ENCODE measurements around the gene SCYL1. TPM values are rescaled to one million over a fixed set of nuclear protein-coding genes. Genes with fewer than 3 reads are reported as not detected.
A peak's percentile ranks its signal among the peaks of the same experiment; 100 is the strongest.

The SCYL1 gene
- total RNA-seq, 1 donor from 2014 or later = 61.2 TPM

DNA sequence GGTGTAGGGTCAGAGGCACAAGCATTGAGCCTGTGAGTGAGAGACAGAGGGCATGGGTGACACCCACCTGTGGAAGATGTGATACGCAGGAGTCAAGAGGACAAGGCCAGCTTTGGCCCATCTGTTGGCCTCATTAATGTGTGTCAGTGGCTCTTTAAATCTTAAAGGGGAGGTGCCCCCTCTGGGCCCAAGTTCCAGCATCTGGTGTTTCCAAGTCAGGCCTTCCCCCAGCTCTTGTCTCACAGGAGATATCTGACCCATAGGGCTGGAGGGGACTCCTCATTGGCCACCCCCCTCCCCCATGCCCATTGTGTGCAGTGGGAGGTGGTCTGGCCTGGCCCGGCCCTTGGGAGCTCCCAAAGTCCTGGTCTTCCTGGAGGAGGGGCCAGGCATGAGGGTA lies 61.8 kb downstream of the SCYL1 start:
- peak overlapping the region; percentile 41 for H3K27ac ChIP-seq
- intact Hi-C loops (cut with DNase I) = no loop called here
- TF ChIP-seq, protein P1, sequence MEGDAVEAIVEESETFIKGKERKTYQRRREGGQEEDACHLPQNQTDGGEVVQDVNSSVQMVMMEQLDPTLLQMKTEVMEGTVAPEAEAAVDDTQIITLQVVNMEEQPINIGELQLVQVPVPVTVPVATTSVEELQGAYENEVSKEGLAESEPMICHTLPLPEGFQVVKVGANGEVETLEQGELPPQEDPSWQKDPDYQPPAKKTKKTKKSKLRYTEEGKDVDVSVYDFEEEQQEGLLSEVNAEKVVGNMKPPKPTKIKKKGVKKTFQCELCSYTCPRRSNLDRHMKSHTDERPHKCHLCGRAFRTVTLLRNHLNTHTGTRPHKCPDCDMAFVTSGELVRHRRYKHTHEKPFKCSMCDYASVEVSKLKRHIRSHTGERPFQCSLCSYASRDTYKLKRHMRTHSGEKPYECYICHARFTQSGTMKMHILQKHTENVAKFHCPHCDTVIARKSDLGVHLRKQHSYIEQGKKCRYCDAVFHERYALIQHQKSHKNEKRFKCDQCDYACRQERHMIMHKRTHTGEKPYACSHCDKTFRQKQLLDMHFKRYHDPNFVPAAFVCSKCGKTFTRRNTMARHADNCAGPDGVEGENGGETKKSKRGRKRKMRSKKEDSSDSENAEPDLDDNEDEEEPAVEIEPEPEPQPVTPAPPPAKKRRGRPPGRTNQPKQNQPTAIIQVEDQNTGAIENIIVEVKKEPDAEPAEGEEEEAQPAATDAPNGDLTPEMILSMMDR (IDR thresholded peaks at IDR 0.05) = no peak
- no peaks in the 10 kb centered on the region for H3K27me3 ChIP-seq (ENCODE audit: low read depth)
- H3K36me3 ChIP-seq = peaks cover 64% of the 10 kb centered on the region
- ATAC-seq (no peak), DNase-seq (no peak)
- H3K4me1 ChIP-seq = peaks cover 34% of the 10 kb centered on the region
- H3K4me3 ChIP-seq = peak overlapping the region; percentile 19
- H3K9me3 ChIP-seq = no peaks in the 10 kb centered on the region

Other genes starting within 250 kb of the SCYL1 start
- 17.0 TPM for gene CDC42EP2, start 210.2 kb upstream of the SCYL1 start, total RNA-seq
- 45.8 TPM for gene DPF2, start 191.2 kb upstream of the SCYL1 start, total RNA-seq
- 0.18 TPM for gene TIGD3, start 170.3 kb upstream of the SCYL1 start, total RNA-seq
- gene SLC25A45, start 142.4 kb upstream of the SCYL1 start, total RNA-seq = 13.0 TPM
- 22.6 TPM for gene FRMD8, start 138.4 kb upstream of the SCYL1 start, total RNA-seq
- 980 TPM for gene NEAT1, start 102.3 kb upstream of the SCYL1 start, total RNA-seq
- 11,612 TPM for gene MALAT1, start 26.0 kb upstream of the SCYL1 start, total RNA-seq
- gene LTBP3, start 33.3 kb downstream of the SCYL1 start, total RNA-seq = 98.7 TPM
- gene ZNRD2, start 45.4 kb downstream of the SCYL1 start, total RNA-seq = 25.1 TPM
- gene FAM89B, start 47.5 kb downstream of the SCYL1 start, total RNA-seq = 48.6 TPM
- gene EHBP1L1, start 51.0 kb downstream of the SCYL1 start, total RNA-seq = 110 TPM
- gene KCNK7, start 70.7 kb downstream of the SCYL1 start, total RNA-seq = 1.7 TPM
- 113 TPM for gene MAP3K11, start 89.1 kb downstream of the SCYL1 start, total RNA-seq
- 32.4 TPM for gene PCNX3, start 90.7 kb downstream of the SCYL1 start, total RNA-seq
- 102 TPM for gene SIPA1, start 113.0 kb downstream of the SCYL1 start, total RNA-seq
- gene RELA, start 137.8 kb downstream of the SCYL1 start, total RNA-seq = 68.9 TPM
- 82.6 TPM for gene KAT5, start 187.2 kb downstream of the SCYL1 start, total RNA-seq
- gene RNASEH2C, start 195.7 kb downstream of the SCYL1 start, total RNA-seq = 44.4 TPM

Data from lower lobe of right lung (tissue), 2 donors.